HCT116 (cell line): Measurements from ENCODE around the gene ESPNL.

Source experiments
- CBX3 ChIP-seq: IDR thresholded peaks from 2 replicates; pipeline ENCODE4 v1.6.1; 2012; ENCODE audit warnings: low read depth
- CTCF ChIP-seq, 3 experiments: fragments of 200-600 bp in 1 of 3; sonication (generic) in 1 of 3; IDR thresholded peaks in 2 of 3; conservative IDR thresholded peaks in 1 of 3; 2 replicates each; pipeline ENCODE4 v1.5.1; 2012 to 2017; ENCODE audit warnings: low read depth in 2 of 3, low read length in 2 of 3, antibody characterized with exemption in 1 of 3, borderline replicate concordance in 1 of 3, control low read depth in 1 of 3, mild to moderate bottlenecking in 1 of 3, mixed read lengths in 1 of 3, mixed run types in 1 of 3, moderate library complexity in 1 of 3; ENCODE audit not compliant: insufficient read depth in 1 of 3
- EGR1 ChIP-seq: IDR thresholded peaks from 2 replicates; pipeline ENCODE4 v1.6.1; 2012; ENCODE audit warnings: low read depth
- EZH2 ChIP-seq: fragments of 200-600 bp; sonication (generic); IDR thresholded peaks from 2 replicates; pipeline ENCODE4 v1.6.1; 2017; ENCODE audit warnings: antibody characterized with exemption, mixed run types
- EZH2phosphoT487 ChIP-seq: fragments of 200-600 bp; IDR thresholded peaks from 2 replicates; pipeline ENCODE4 v1.6.1; 2018; ENCODE audit warnings: antibody characterized with exemption, borderline replicate concordance
- JUND ChIP-seq: IDR thresholded peaks from 2 replicates; pipeline ENCODE4 v1.6.1; 2012
- POLR2AphosphoS5 ChIP-seq: IDR thresholded peaks from 2 replicates; pipeline ENCODE4 v1.6.1; 2011; ENCODE audit warnings: mild to moderate bottlenecking, low read depth, low read length, moderate library complexity
- REST ChIP-seq: IDR thresholded peaks from 2 replicates; pipeline ENCODE4 v1.6.1; 2012; ENCODE audit warnings: low read depth
- SP1 ChIP-seq: IDR thresholded peaks from 2 replicates; pipeline ENCODE4 v1.6.1; 2012; ENCODE audit warnings: low read depth
- YY1 ChIP-seq: IDR thresholded peaks from 2 replicates; pipeline ENCODE4 v1.6.1; 2011; ENCODE audit warnings: low read length, low read depth, moderate library complexity, mild to moderate bottlenecking; ENCODE audit not compliant: insufficient replicate concordance; ENCODE audit errors: extremely low read depth
- TF ChIP-seq, protein P1 (sequence below): IDR thresholded peaks from 2 replicates; pipeline ENCODE4 v1.6.1; 2011; ENCODE audit warnings: mild to moderate bottlenecking, low read length, moderate library complexity; ENCODE audit not compliant: insufficient replicate concordance; ENCODE audit errors: extremely low read depth
- TF ChIP-seq, protein P2 (sequence below): IDR thresholded peaks from 2 replicates; pipeline ENCODE4 v1.6.1; 2012

GRCh38 chr2:238106698-238107524 is 6.8 kb downstream of the ESPNL start:
- TF ChIP-seq CBX3 = no peak
- no peak for TF ChIP-seq POLR2AphosphoS5
- peak; percentile 28 to 48 (median 47); a peak in 5 of 6 replicates for TF ChIP-seq CTCF (IDR thresholded peaks at IDR 0.05 in 2 of 3, conservative IDR thresholded peaks at IDR 0.05 in 1 of 3; ENCODE audit: borderline replicate concordance in 1 of 3, insufficient read depth in 1 of 3, low read depth in 2 of 3, low read length in 2 of 3)
- TF ChIP-seq SP1 = no peak
- no peak for TF ChIP-seq EZH2phosphoT487
- no peak for TF ChIP-seq REST
- no peak for TF ChIP-seq JUND
- no peak for TF ChIP-seq EZH2
- TF ChIP-seq EGR1 = no peak
- TF ChIP-seq, protein P1, sequence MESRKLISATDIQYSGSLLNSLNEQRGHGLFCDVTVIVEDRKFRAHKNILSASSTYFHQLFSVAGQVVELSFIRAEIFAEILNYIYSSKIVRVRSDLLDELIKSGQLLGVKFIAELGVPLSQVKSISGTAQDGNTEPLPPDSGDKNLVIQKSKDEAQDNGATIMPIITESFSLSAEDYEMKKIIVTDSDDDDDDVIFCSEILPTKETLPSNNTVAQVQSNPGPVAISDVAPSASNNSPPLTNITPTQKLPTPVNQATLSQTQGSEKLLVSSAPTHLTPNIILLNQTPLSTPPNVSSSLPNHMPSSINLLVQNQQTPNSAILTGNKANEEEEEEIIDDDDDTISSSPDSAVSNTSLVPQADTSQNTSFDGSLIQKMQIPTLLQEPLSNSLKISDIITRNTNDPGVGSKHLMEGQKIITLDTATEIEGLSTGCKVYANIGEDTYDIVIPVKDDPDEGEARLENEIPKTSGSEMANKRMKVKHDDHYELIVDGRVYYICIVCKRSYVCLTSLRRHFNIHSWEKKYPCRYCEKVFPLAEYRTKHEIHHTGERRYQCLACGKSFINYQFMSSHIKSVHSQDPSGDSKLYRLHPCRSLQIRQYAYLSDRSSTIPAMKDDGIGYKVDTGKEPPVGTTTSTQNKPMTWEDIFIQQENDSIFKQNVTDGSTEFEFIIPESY = no peak
- no peak for TF ChIP-seq YY1
- TF ChIP-seq, protein P2, sequence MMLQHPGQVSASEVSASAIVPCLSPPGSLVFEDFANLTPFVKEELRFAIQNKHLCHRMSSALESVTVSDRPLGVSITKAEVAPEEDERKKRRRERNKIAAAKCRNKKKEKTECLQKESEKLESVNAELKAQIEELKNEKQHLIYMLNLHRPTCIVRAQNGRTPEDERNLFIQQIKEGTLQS = no peak
